Ovary (tissue), 9 donors: ENCODE results near the gene FAM110D. TPM values are rescaled to one million over a fixed set of nuclear protein-coding genes. Genes with fewer than 3 reads are reported as not detected.

ENCODE experiments used
- DNase-seq, 5 donors: peaks; one replicate each; pipeline ENCODE4 v3.0.0-alpha.2; 2019 to 2020
- H3K27ac ChIP-seq, 2 donors: fragments of 200-600 bp; one replicate each; pipeline versions ENCODE4 v1.5.1 to v1.8.0; 2019 to 2022
- H3K27me3 ChIP-seq: fragments of 200-600 bp; one replicate; pipeline ENCODE4 v1.8.0; 2022
- H3K36me3 ChIP-seq: fragments of 200-600 bp; sonication (generic); one replicate; pipeline ENCODE4 v1.5.1; 2019
- H3K4me1 ChIP-seq: one replicate; pipeline ENCODE4 v1.8.1; 2013; ENCODE audit warnings: mild to moderate bottlenecking, moderate library complexity; ENCODE audit not compliant: insufficient read depth
- H3K4me3 ChIP-seq: fragments of 200-600 bp; sonication (generic); one replicate; pipeline ENCODE4 v1.5.1; 2017
- H3K9me3 ChIP-seq, 2 donors: fragments of 200-600 bp in 1 of 2; sonication (generic) in 1 of 2; one replicate each; pipeline versions ENCODE4 v1.5.1 to v1.8.1; 2013 to 2019; ENCODE audit warnings: mild to moderate bottlenecking in 1 of 2, moderate library complexity in 1 of 2
- CTCF ChIP-seq, 3 donors: fragments of 450-650 bp in 2 of 3; fragments of 200-600 bp in 1 of 3; IDR thresholded peaks; one replicate each; pipeline versions ENCODE4 v1.5.1 to v1.8.0; 2016 to 2022; ENCODE audit warnings: antibody characterized with exemption in 3 of 3, mild to moderate bottlenecking in 1 of 3
- EP300 ChIP-seq: sonication (generic); formaldehyde crosslinking; IDR thresholded peaks from one replicate; pipeline ENCODE4 v1.6.1; 2017; ENCODE audit warnings: antibody characterized with exemption
- POLR2A ChIP-seq: fragments of 450-650 bp; IDR thresholded peaks from one replicate; pipeline ENCODE4 v1.6.1; 2017; ENCODE audit warnings: antibody characterized with exemption, mild to moderate bottlenecking, moderate library complexity
- WGBS, 3 donors: extraction: QIAGEN DNeasy Blood & Tissue Kit in 1 of 3; methylation state at CpG; one replicate each; pipeline versions ENCODE4 v1.1.5 to v1.1.7; 2013 to 2017; 5-methylcytosine and 5-hydroxymethylcytosine counted together
- intact Hi-C, 4 donors: fragments of 100-400 bp; cut with DNase I; formaldehyde crosslinking; loops; one replicate each; pipeline versions ENCODE4 v1.11.0 to v1.15.1; 2022 to 2023
- polyA plus RNA-seq, 2 donors: library from polyadenylated mRNA; stranded (reverse); fragments of 200-250 nt in 1 of 2; fragments of 350-450 nt in 1 of 2; fragmentation: Illumina TruSeq in 1 of 2; extraction: RNeasy Lipid Tissue Mini Kit (QIAGEN cat#74804) in 1 of 2; gene quantifications; one replicate each; pipeline ENCODE4 v1.2.3, GENCODE V29; 2013 to 2014
- total RNA-seq, 7 donors: library from RNA; depleted of rRNA in 2 of 7; stranded (reverse); fragments of >200 nt in 2 of 7; fragmentation: NEBNext Ultra II Directional in 3 of 7; extraction: Animal tissue kit (Norgen Biotek cat#: 25700) in 3 of 7; gene quantifications; one replicate each; pipeline versions ENCODE4 v1.1.0 to v1.2.4, GENCODE V29; 2016 to 2023
- donor health status: DM: no; HTN: no; CAD: no; lungs with moderate emphysema.
- donor health status: DM: no; HTN: no; CAD: no.
- donor health status: Bipolar disorder and iron deficiency.
- donor health status: DM: yes; HTN: yes; CAD: no.
- donor health status: DM: no; HTN: no; CAD: no.
- donor health status: DM: yes; HTN: yes; CAD: no.

FAM110D gene
- total and polyA plus RNA-seq, 9 donors: 0.91 to 4.9 (median 2.1) TPM

GRCh38 chr1:26121854-26122773 lies 36.8 kb upstream of the FAM110D start:
- Histone ChIP-seq H3K4me1 (no peaks in the 10 kb centered on the region), H3K27me3 (no peaks in the 10 kb centered on the region), H3K4me3 (no peak overlapping the region), H3K36me3 (no peaks in the 10 kb centered on the region), H3K27ac (no peak overlapping the region), H3K9me3 (no peaks in the 10 kb centered on the region)
- no peak for DNase-seq
- WGBS, 3 donors: 66 to 68% (median 66%) methylated on average over 8 of the region's 8 CpGs
- intact Hi-C loops: no loop called here
- TF ChIP-seq POLR2A: no peak
- no peak for TF ChIP-seq EP300
- TF ChIP-seq CTCF (IDR thresholded peaks at IDR 0.05): no peak

- Histone ChIP-seq H3K27me3 (no peaks in the 10 kb centered on the region), H3K4me1 (no peaks in the 10 kb centered on the region), H3K27ac (no peak overlapping the region), H3K9me3 (no peaks in the 10 kb centered on the region), H3K4me3 (no peak overlapping the region), H3K36me3 (no peaks in the 10 kb centered on the region)
- intact Hi-C loops: no loop called here
- no peak for TF ChIP-seq POLR2A
- 86 to 90% (median 90%) methylated on average over 7 of the region's 7 CpGs for WGBS, 3 donors
- no peak for DNase-seq
These were observed 35.6 kb upstream of the FAM110D start for GRCh38 chr1:26122988-26123973.

GRCh38 chr1:26124418-26125331 lies 34.2 kb upstream of the FAM110D start:
- intact Hi-C loops: no loop called here
- Histone ChIP-seq H3K27me3 (no peaks in the 10 kb centered on the region), H3K4me3 (no peak overlapping the region), H3K9me3 (no peaks in the 10 kb centered on the region), H3K36me3 (no peaks in the 10 kb centered on the region), H3K27ac (no peak overlapping the region), H3K4me1 (no peaks in the 10 kb centered on the region)
- DNase-seq: no peak
- TF ChIP-seq POLR2A (no peak), CTCF (IDR thresholded peaks at IDR 0.05) (no peak), EP300 (no peak)
- WGBS, 3 donors: 85 to 87% (median 86%) methylated on average over 4 of the region's 4 CpGs

- no peaks in the 10 kb centered on the region for H3K9me3 ChIP-seq
- H3K27ac ChIP-seq: no peak overlapping the region
These were observed 33.5 kb upstream of the FAM110D start for GRCh38 chr1:26125382-26125781.

More at GRCh38 chr1:26125382-26125781, 33.5 kb upstream of the FAM110D start:
- DNase-seq: no peak
- Histone ChIP-seq H3K27me3 (no peaks in the 10 kb centered on the region), H3K36me3 (no peaks in the 10 kb centered on the region), H3K4me1 (no peaks in the 10 kb centered on the region), H3K4me3 (no peak overlapping the region)
- intact Hi-C loops: no loop called here
- TF ChIP-seq CTCF (IDR thresholded peaks at IDR 0.05) (no peak), POLR2A (no peak), EP300 (no peak)
